ENCODE data around the gene STRIP2. TPM values are rescaled to one million over a fixed set of nuclear protein-coding genes. Genes with fewer than 3 reads are reported as not detected.

The STRIP2 gene
- total and polyA plus RNA-seq, 2 experiments from 2014 or later: 4.7 to 10.6 TPM

- H3K9me3 Mint-ChIP-seq: peaks cover 4% of the 10 kb centered on the region; the same call in 2 of the 3 replicates
- no peak for DNase-seq (ENCODE audit: low spot score)
- no peak for ATAC-seq
- Histone ChIP-seq H3K27me3 (ENCODE audit: insufficient read depth) (no peaks in the 10 kb centered on the region), H3K9me2 (ENCODE audit: insufficient read depth) (no peaks in the 10 kb centered on the region), H3K4me2 (no peak overlapping the region), H3K79me2 (replicated peaks; ENCODE audit: insufficient read depth) (no peaks in the 10 kb centered on the region), H4K20me1 (replicated peaks; ENCODE audit: insufficient read depth) (no peaks in the 10 kb centered on the region), H3F3A (replicated peaks; ENCODE audit: low read depth) (0 out of 2 replicates have a peak, but pooled peaks cover 2% of the 10 kb centered on the region), H3K4me3 (no peak overlapping the region), H3K36me3 (ENCODE audit: insufficient read depth) (no peaks in the 10 kb centered on the region), H3K4me1 (ENCODE audit: insufficient read depth) (peaks cover 15% of the 10 kb centered on the region), H3K27ac (ENCODE audit: low read depth) (0 out of 2 replicates have a peak overlapping the region, but pooled peaks have one; percentile 29), H2AFZ (peak overlapping the region; percentile 88; the same call in 1 of the 2 replicates)
- TF ChIP-seq CTCF (conservative IDR thresholded peaks at IDR 0.05; ENCODE audit: low read depth in 2 of 2) (no peak), STAT1 (IDR thresholded peaks at IDR 0.05; ENCODE audit: unreplicated experiment) (no peak), ZNF331 (CRISPR knock-in tag; IDR thresholded peaks at IDR 0.05; ENCODE audit: low read depth) (no peak), REST (IDR thresholded peaks at IDR 0.05; ENCODE audit: unreplicated experiment) (no peak), JUNB (IDR thresholded peaks at IDR 0.05; ENCODE audit: unreplicated experiment) (no peak), ZNF114 (CRISPR knock-in tag; IDR thresholded peaks at IDR 0.05) (no peak), EZH2phosphoT487 (IDR thresholded peaks at IDR 0.05; ENCODE audit: unreplicated experiment) (no peak), POLR2AphosphoS5 (IDR thresholded peaks at IDR 0.05; ENCODE audit: low read depth) (no peak), CREB1 (CRISPR knock-in tag; IDR thresholded peaks at IDR 0.05; ENCODE audit: low read depth) (no peak), NANOG (IDR thresholded peaks at IDR 0.05; ENCODE audit: borderline replicate concordance) (no peak)
- H3K4me3 Mint-ChIP-seq: no peak overlapping the region
- no peaks in the 10 kb centered on the region for H3K36me3 Mint-ChIP-seq (ENCODE audit: low read depth)
- H3K27me3 Mint-ChIP-seq (ENCODE audit: insufficient read depth, low read depth, poor library complexity): peaks cover 11% of the 10 kb centered on the region
- H3K27ac Mint-ChIP-seq: no peak overlapping the region
- H3K4me1 Mint-ChIP-seq: peaks cover 30% of the 10 kb centered on the region
Measured at GRCh38 chr7:129515381-129515780, 81.1 kb downstream of the STRIP2 start.

GRCh38 chr7:129517931-129518330, 83.7 kb downstream of the STRIP2 start:
- Histone ChIP-seq H3K9me2 (ENCODE audit: insufficient read depth) (no peaks in the 10 kb centered on the region), H3K4me3 (no peak overlapping the region), H2AFZ (no peak overlapping the region), H3K27ac (ENCODE audit: low read depth) (no peak overlapping the region), H3K4me2 (no peak overlapping the region), H3K79me2 (replicated peaks; ENCODE audit: insufficient read depth) (no peaks in the 10 kb centered on the region), H3F3A (replicated peaks; ENCODE audit: low read depth) (0 out of 2 replicates have a peak, but pooled peaks cover 3% of the 10 kb centered on the region), H3K4me1 (ENCODE audit: insufficient read depth) (peaks cover 10% of the 10 kb centered on the region), H3K36me3 (ENCODE audit: insufficient read depth) (no peaks in the 10 kb centered on the region), H3K27me3 (ENCODE audit: insufficient read depth) (no peaks in the 10 kb centered on the region), H4K20me1 (replicated peaks; ENCODE audit: insufficient read depth) (no peaks in the 10 kb centered on the region)
- ATAC-seq (no peak), DNase-seq (ENCODE audit: low spot score) (no peak)
- H3K27me3 Mint-ChIP-seq (ENCODE audit: insufficient read depth, low read depth, poor library complexity): peaks cover 10% of the 10 kb centered on the region
- no peaks in the 10 kb centered on the region for H3K36me3 Mint-ChIP-seq (ENCODE audit: low read depth)
- no peak overlapping the region for H3K27ac Mint-ChIP-seq
- peaks cover 37% of the 10 kb centered on the region for H3K4me1 Mint-ChIP-seq
- H3K4me3 Mint-ChIP-seq: no peak overlapping the region
- peaks cover 4% of the 10 kb centered on the region; the same call in 2 of the 3 replicates for H3K9me3 Mint-ChIP-seq
- no peak for TF ChIP-seq ZNF462 (CRISPR knock-in tag; IDR thresholded peaks at IDR 0.05)
- no peak for TF ChIP-seq CREB1 (CRISPR knock-in tag; IDR thresholded peaks at IDR 0.05; ENCODE audit: low read depth)
- no peak for TF ChIP-seq EZH2phosphoT487 (IDR thresholded peaks at IDR 0.05; ENCODE audit: unreplicated experiment)
